Measurements from ENCODE around the gene STX7.

GRCh38 chr6:132446141-132446854, 66.6 kb downstream of the STX7 start:
- TF ChIP-seq CTCF (IDR thresholded peaks at IDR 0.05) (no peak), POLR2A (IDR thresholded peaks at IDR 0.05) (no peak)
